22Rv1 (cell line): ENCODE data around the gene PRG3.

ENCODE experiments used
- CTCF ChIP-seq: fragments of 450-650 bp; IDR thresholded peaks from 2 replicates; pipeline ENCODE4 v1.5.1; 2017; ENCODE audit warnings: mild to moderate bottlenecking
- ZFX ChIP-seq: fragments of 450-650 bp; IDR thresholded peaks from 2 replicates; pipeline ENCODE4 v1.6.1; 2017; ENCODE audit warnings: antibody characterized with exemption, borderline replicate concordance

- TF ChIP-seq CTCF (no peak), ZFX (no peak)
These were observed 10.7 kb downstream of the PRG3 start for GRCh38 chr11:57370251-57370650.
